GM18520 (cell line): ENCODE data around the gene IL4.
A peak's percentile ranks its signal among the peaks of the same experiment; 100 is the strongest.

Experiments used
- ATAC-seq: cut with Tn5 transposase; IDR thresholded peaks from one replicate; pipeline ENCODE4 v1.9.1; 2021; ENCODE audit not compliant: unreplicated experiment

The IL4 gene

GRCh38 chr5:132669966-132670882, 3.6 kb upstream of the IL4 start:
- no peak for ATAC-seq

GRCh38 chr5:132671000-132671399, 2.8 kb upstream of the IL4 start:
- ATAC-seq, result no peak

- no peak for ATAC-seq
These were observed 301 bp upstream of the IL4 start for GRCh38 chr5:132673488-132673887.

GRCh38 chr5:132674671-132675506, 1.1 kb downstream of the IL4 start:
- ATAC-seq, result peak; percentile 67

- no peak for ATAC-seq
These were observed 2.3 kb downstream of the IL4 start for GRCh38 chr5:132675936-132676689.

GRCh38 chr5:132677191-132677590, 3.4 kb downstream of the IL4 start:
- ATAC-seq, result no peak

- no peak for ATAC-seq
These were observed 4.1 kb downstream of the IL4 start for GRCh38 chr5:132677682-132678400.

GRCh38 chr5:132678735-132679134, 4.9 kb downstream of the IL4 start:
- no peak for ATAC-seq

- no peak for ATAC-seq
These were observed 5.4 kb downstream of the IL4 start for GRCh38 chr5:132679166-132679565.

- no peak for ATAC-seq
These were observed 6.1 kb downstream of the IL4 start for GRCh38 chr5:132679717-132680380.

GRCh38 chr5:132680780-132681475, 7.1 kb downstream of the IL4 start:
- no peak for ATAC-seq

GRCh38 chr5:132681476-132681831, 7.7 kb downstream of the IL4 start:
- no peak for ATAC-seq

GRCh38 chr5:132681983-132682382, 8.2 kb downstream of the IL4 start:
- ATAC-seq, result no peak

- no peak for ATAC-seq
These were observed 10.7 kb downstream of the IL4 start for GRCh38 chr5:132684491-132684890.

- no peak for ATAC-seq
These were observed 11.3 kb downstream of the IL4 start for GRCh38 chr5:132684922-132685720.

GRCh38 chr5:132686193-132686592, 12.4 kb downstream of the IL4 start:
- no peak for ATAC-seq

GRCh38 chr5:132687995-132688394, 14.2 kb downstream of the IL4 start:
- no peak for ATAC-seq

- no peak for ATAC-seq
These were observed 14.9 kb downstream of the IL4 start for GRCh38 chr5:132688536-132689339.
